PC-9 (cell line): ENCODE results near the gene VWA3A.

Source experiments
- CTCF ChIP-seq: fragments of 200-600 bp; sonication (generic); conservative IDR thresholded peaks from 2 replicates; pipeline ENCODE4 v1.6.1; 2017; ENCODE audit warnings: mixed run types, antibody characterized with exemption, mild to moderate bottlenecking, moderate library complexity
- EZH2 ChIP-seq: fragments of 200-600 bp; sonication (generic); IDR thresholded peaks from 2 replicates; pipeline ENCODE4 v1.8.0; 2017; ENCODE audit warnings: antibody characterized with exemption, low read depth

DNA sequence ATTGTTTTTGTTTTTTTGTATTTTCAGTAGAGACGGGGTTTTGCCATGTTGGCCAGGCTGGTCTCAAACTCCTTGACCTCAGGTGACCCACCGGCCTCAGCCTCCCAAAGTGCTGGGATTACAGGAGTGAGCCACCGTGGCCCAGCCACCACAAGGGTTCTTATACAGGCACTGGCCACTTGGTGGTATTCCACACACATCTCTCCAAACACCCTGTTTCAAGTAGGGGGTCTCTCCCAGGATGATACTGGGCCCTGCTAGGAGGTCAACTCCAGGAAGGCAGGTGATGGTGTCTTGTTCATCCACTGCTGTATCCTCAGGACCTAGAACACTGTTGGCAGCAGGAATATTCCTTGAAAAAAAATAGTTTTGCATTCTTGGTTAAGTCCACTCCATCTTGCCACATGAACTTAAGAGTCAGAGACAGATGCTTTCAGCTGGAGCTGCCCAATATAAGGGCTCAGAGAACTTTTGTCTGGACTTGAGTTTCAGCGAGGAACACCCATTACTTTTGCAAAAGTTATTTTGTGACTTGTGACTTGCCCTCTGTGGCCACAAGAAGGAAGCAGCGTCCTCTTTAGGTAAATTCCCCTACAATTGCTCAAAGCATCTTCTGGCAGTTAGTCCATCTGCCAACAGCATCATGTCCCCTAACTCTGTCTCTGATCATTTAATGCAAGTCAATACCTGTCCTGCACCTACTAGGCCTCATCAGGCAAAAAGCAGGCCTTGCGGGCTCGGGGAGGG is 106.4 kb downstream of the VWA3A start:
- TF ChIP-seq CTCF (no peak), EZH2 (no peak)
